Measurements from ENCODE around the gene FIGLA.
"Not testable (repeated sequence)": the region's sequence is repeated elsewhere in the genome, so short reads cannot be mapped to it uniquely, and the experiment has no call there.

The FIGLA gene

DNA sequence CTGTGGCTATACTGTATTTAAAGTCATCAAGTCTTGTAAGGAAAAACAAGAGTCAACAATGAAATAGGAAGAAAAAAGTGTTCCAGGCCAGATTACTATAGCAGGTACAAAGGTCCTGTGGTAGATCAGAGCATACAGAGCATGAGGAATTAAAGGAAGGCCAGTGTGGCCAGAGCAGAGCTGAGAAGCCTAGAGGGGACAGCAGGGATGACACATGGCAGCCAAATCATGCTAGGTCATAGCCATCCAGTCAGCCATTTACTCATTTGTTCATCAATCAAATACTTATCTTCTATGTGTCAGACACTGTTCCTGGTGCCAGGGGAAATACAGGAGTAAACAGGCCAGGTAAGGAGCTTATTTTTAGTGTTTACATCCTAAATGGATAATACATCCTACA, 46.8 kb downstream of the FIGLA start:
- ATAC-seq, result no peak

DNA sequence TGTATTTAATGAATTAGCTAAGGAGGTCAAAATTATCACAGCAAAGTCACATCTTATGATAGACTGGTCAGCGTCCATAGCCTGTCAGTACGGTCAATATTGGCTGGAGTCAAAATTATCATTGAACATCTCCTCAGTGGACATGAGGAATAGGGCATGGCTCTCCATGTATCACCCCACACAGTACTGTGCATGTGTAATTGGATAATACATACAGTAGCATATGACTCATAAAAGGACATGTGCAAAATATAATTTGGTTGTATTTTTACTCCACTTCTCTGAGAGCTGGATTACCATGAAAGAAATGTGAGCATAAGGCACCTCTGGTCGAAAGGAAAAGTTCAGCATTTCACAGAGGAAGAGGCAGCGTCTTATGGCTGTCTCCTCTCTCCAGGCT, 47.4 kb downstream of the FIGLA start:
- ATAC-seq, result no peak

DNA sequence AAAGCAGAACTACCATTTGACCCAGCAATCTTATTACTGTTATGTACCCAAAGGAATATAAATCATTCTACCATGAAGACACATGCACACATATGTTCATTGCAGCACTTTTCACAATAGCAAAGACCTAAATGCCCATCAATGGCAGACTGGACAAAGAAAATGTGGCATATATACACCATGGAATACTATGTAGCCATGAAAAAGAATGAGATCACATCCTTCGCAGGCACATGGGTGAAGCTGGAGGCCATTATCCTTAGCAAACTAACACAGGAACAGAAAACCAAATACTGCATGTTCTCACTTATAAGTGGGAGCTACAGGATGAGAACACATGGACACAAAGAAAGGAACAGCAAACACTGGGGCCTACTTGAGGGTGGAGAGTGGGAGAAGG, 51.0 kb downstream of the FIGLA start:
- ATAC-seq, result not testable (repeated sequence)

DNA sequence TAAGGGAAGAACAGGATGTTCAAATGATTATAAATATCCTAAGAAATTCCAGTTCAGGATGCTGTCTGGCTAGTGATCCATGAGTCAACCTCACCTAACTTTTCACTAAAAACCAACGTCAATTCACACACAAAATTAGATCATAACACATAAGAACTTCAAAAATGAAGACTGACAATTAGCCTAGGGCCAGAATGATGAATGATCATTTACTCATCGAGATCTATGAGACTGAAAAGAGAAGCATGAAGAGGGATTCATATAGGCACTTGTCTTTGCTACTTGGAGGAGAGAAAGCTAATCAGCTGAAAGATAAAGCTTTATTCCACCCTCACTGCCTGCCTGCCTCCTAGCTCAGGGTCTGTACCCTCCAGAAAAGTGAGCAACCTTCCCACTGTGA, 52.3 kb downstream of the FIGLA start:
- no peak for ATAC-seq

DNA sequence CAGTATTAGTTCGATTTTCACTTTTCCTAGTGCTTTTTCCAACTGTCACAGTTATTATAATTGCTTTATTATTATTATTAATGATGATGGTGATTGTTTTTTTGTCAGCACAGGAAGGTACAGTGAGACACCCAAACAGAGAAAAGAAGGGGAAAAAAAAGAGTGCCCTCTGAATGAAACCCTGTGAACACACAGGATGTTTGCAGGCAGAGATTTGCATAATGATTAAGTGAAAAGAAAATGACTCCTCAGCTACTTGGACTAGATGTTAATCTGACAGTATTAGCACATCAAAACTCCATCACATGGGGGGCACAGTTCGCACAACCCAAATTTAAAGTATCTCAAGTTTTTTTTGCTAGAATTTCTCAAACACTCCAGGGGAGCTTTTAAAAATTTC, 55.4 kb downstream of the FIGLA start:
- ATAC-seq, result no peak

DNA sequence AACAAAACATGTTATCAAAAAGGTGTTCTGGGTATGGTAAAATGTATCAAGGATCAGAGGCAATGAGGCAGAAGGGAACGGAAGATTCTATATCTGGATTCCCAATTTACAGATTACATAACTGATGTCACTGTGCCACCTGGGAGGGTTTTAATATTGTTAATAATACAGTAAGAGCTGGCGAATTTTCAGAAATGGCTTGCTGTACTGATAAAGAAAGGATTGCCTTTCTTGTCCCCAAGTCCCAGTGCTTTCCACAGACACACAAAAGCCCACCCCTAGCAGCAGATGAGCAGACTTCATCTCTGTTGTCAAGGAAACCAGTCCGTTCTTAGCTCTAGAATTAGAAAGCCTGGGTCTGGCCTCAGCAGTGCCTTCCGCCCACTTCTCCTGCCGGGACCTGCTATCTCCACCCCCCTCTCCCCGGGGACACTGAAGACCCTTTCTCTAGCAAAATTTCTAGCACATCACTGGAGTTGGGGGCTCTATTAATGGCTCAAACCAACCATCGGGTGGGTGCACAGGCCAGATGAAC, 56.7 kb downstream of the FIGLA start:
- ATAC-seq, result no peak

DNA sequence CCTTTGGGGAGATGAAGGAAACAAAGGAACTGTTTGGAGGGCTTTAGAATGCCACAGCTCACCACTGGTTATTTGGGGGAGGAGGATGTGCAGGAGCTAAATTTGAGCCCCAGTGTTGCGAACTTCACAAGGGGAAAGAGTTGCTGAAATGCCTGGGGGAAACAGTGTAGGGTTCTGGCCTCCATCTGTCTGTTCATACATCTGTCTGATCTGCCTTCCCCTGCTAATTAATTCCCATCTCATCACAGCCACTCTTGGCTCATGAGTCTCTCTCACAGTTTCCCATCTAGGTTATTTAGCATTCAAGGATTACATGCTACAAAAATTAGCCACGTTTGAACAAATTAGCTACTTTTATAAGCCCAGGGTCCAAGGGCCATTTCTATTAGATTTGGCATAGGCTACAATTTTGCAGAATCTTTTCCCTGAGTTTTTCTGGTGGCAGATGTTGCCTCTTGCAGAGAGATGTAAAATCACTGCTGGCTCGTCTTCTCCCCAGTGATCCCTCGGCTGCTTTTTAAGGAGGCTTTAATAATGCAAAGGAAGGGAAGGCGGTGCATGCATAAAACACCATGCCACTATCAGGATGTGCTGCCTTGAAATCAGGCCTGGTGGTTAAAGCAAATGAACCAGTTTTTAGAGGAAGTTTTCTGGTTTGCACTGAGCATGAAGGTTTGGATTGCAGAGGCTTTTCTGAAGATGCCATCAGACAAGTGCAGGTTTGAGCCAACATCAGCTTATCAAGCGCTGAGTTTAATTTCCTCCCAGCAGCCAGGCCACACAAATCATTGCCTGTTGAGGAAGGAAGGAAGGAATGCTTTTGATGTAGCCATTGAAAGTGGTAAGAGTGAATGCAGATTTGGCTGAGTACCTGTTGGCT, 57.4 kb downstream of the FIGLA start:
- ATAC-seq, result no peak

DNA sequence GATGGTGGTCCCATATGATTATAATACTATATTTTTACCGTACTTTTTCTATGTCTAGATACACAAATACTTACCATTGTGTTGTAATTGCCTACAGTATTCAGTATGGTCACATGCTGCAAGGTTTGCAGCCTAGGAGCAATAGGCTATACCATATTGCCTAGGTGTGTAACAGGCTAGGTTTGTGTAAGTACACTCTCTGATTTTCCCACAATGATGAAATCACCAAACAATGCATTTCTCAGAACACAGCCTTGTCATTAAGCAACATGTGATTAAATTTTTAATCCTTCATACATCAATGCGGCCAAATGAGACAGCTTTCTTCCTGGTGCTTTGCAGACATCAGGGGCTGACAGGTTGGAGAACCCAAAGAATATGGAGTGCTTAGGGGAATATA, 59.7 kb downstream of the FIGLA start:
- ATAC-seq, result no peak

DNA sequence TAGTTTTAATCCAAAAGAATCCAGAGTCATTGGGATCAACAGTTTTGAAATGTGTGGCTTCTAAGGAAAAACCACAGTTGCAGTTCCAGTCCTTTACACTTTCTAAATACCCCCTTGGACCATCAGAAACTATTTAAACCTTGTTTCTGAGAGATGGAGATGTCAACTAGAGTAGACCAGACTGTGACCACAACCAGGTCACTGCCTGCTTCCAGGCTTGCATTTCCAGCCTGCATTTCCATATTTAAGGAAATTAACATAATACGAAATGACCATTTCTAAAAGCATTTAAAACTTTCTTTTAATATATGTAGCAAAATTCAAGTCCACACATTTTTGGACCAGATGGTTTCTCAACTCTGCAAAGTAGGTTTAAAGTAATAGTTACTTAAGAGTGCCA, 60.8 kb downstream of the FIGLA start:
- no peak for ATAC-seq

DNA sequence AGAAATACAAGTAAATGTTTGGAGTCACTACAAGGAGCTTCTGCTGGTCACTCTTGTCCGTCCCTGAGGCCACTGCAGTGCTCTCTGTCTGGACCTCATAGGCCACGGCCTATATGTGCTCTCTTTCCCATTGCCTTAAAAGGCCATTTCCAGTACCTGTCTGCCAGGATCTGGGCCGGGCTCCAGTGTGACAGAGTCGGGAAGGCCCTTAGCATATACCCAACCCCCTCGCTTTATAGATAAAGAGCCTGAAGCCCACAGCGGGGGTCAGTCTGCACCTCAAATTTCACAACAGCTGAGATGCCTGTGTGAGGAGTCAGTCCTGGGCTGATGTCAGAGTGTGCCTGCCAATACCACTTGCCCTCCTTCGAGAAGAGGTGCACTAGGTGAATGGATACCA, 62.3 kb downstream of the FIGLA start:
- no peak for ATAC-seq

Data from activated CD4-positive, CD25-positive, alpha-beta regulatory T cell treated with anti-CD3 and anti-CD28 coated beads, Interleukin-2, amount 50 U/mL, for 24 hours (primary cell).